Thoracic aorta (tissue), 2 donors: ENCODE measurements around the gene BMP8A. TPM values are rescaled to one million over a fixed set of nuclear protein-coding genes. Genes with fewer than 3 reads are reported as not detected.

Experiments
- ATAC-seq: fragments of 150-250 bp; one replicate; pipeline ENCODE4 v1.8.0; 2017; ENCODE audit warnings: low read depth; ENCODE audit not compliant: insufficient number of reproducible peaks, low FRiP score
- DNase-seq: peaks from one replicate; pipeline ENCODE4 v3.0.0-alpha.2; 2020; ENCODE audit warnings: low spot score
- H3K27ac ChIP-seq, 2 donors: fragments of 200-600 bp; sonication (generic); 1 replicate in 1 of 2; 2 replicates in 1 of 2; pipeline ENCODE4 v1.5.1; 2016; ENCODE audit warnings: mild to moderate bottlenecking in 2 of 2, moderate library complexity in 2 of 2
- H3K27me3 ChIP-seq: fragments of 200-600 bp; sonication (generic); replicated peaks from 2 replicates; pipeline ENCODE4 v1.6.0; 2016; ENCODE audit warnings: mild to moderate bottlenecking; ENCODE audit not compliant: insufficient read depth
- H3K36me3 ChIP-seq: fragments of 200-600 bp; sonication (generic); one replicate; pipeline ENCODE4 v1.5.1; 2016
- H3K4me1 ChIP-seq, 2 donors: fragments of 200-600 bp; sonication (generic); 1 replicate in 1 of 2; 2 replicates in 1 of 2; pipeline versions ENCODE4 v1.5.1 to v1.6.0; 2016; ENCODE audit warnings: low read depth in 2 of 2, mild to moderate bottlenecking in 1 of 2; ENCODE audit not compliant: control insufficient read depth in 1 of 2
- H3K4me3 ChIP-seq: fragments of 200-600 bp; sonication (generic); 2 replicates; pipeline ENCODE4 v1.5.1; 2016; ENCODE audit warnings: mild to moderate bottlenecking
- H3K9me3 ChIP-seq: fragments of 200-600 bp; sonication (generic); 2 replicates; pipeline ENCODE4 v1.5.1; 2016
- CTCF ChIP-seq: fragments of 200-600 bp; sonication (generic); IDR thresholded peaks from one replicate; pipeline ENCODE4 v1.5.1; 2019; ENCODE audit warnings: antibody characterized with exemption
- total RNA-seq, 2 donors: library from RNA; depleted of rRNA; stranded (reverse); fragments of >200 nt; gene quantifications; one replicate each; pipeline versions ENCODE4 v1.1.0 to v1.2.3, GENCODE V29; 2016

BMP8A gene
- total RNA-seq, 2 donors from 2014 or later = not detected

- DNase-seq (no peak), ATAC-seq (no peak)
- H3K36me3 ChIP-seq = peaks cover 77% of the 10 kb centered on the region
- H3K27ac ChIP-seq = no peak overlapping the region
- no peak overlapping the region for H3K4me3 ChIP-seq
- H3K27me3 ChIP-seq = no peaks in the 10 kb centered on the region
- no peak for TF ChIP-seq CTCF
- no peaks in the 10 kb centered on the region for H3K9me3 ChIP-seq
- H3K4me1 ChIP-seq = no peaks in the 10 kb centered on the region
Measured at GRCh38 chr1:39450956-39451606, 40.4 kb upstream of the BMP8A start.

GRCh38 chr1:39452081-39452480, 39.4 kb upstream of the BMP8A start:
- no peak overlapping the region for H3K27ac ChIP-seq
- no peak for ATAC-seq

GRCh38 chr1:39452540-39452939, 38.9 kb upstream of the BMP8A start:
- ATAC-seq (no peak), DNase-seq (no peak)
- Histone ChIP-seq H3K27me3 (no peaks in the 10 kb centered on the region), H3K4me3 (no peak overlapping the region), H3K27ac (no peak overlapping the region), H3K9me3 (no peaks in the 10 kb centered on the region), H3K4me1 (no peaks in the 10 kb centered on the region), H3K36me3 (peaks cover 82% of the 10 kb centered on the region)
- TF ChIP-seq CTCF = no peak

More at GRCh38 chr1:39452081-39452480, 39.4 kb upstream of the BMP8A start:
- no peak for TF ChIP-seq CTCF
- no peak overlapping the region for H3K4me3 ChIP-seq
- H3K36me3 ChIP-seq = peaks cover 82% of the 10 kb centered on the region
- DNase-seq = no peak
- no peaks in the 10 kb centered on the region for H3K4me1 ChIP-seq
- no peaks in the 10 kb centered on the region for H3K27me3 ChIP-seq
- H3K9me3 ChIP-seq = no peaks in the 10 kb centered on the region

GRCh38 chr1:39453603-39454002, 37.8 kb upstream of the BMP8A start:
- H3K4me3 ChIP-seq = no peak overlapping the region
- H3K27me3 ChIP-seq = no peaks in the 10 kb centered on the region
- DNase-seq (peak; percentile 24), ATAC-seq (no peak)
- TF ChIP-seq CTCF = no peak
- no peaks in the 10 kb centered on the region for H3K4me1 ChIP-seq
- H3K27ac ChIP-seq = no peak overlapping the region
- peaks cover 77% of the 10 kb centered on the region for H3K36me3 ChIP-seq
- H3K9me3 ChIP-seq = no peaks in the 10 kb centered on the region

- no peaks in the 10 kb centered on the region for H3K27me3 ChIP-seq
- ATAC-seq (no peak), DNase-seq (no peak)
- TF ChIP-seq CTCF = no peak
- H3K36me3 ChIP-seq = peaks cover 87% of the 10 kb centered on the region
- H3K4me1 ChIP-seq = no peaks in the 10 kb centered on the region
- H3K27ac ChIP-seq = no peak overlapping the region
- no peaks in the 10 kb centered on the region for H3K9me3 ChIP-seq
- no peak overlapping the region for H3K4me3 ChIP-seq
Measured at GRCh38 chr1:39458991-39459390, 32.4 kb upstream of the BMP8A start.
